Panc1 (cell line): ENCODE measurements around the gene C1S. TPM values are rescaled to one million over a fixed set of nuclear protein-coding genes. Genes with fewer than 3 reads are reported as not detected.

ENCODE experiments used
- ATAC-seq: fragments of 200-7000 bp; cut with Tn5 transposase; 2 replicates; pipeline ENCODE4 v1.9.1; 2020; ENCODE audit warnings: mild to moderate bottlenecking, moderate library complexity
- BruUV-seq: library from RNA; stranded (reverse); fragments of 400-500 nt; replicated peaks from 2 replicates; lab custom pipeline; 2021; lab: Mats Ljungman, UMichigan
- CTCF ChIA-PET: fragments of 300-600 bp; sonication (Branson Sonifier 250); formaldehyde crosslinking; loops from one replicate; lab custom pipeline; 2022; ENCODE audit warnings: antibody characterized with exemption; lab: Charles Lee
- POLR2A ChIA-PET: fragments of 300-600 bp; sonication (Branson Sonifier 250); formaldehyde crosslinking; loops from one replicate; lab custom pipeline; 2022; ENCODE audit warnings: antibody characterized with exemption; lab: Charles Lee
- DNase-seq: peaks from one replicate; pipeline ENCODE4 v3.0.0-alpha.2; 2010; ENCODE audit warnings: low read depth, low spot score
- H3K27ac ChIP-seq: 2 replicates; pipeline ENCODE4 v1.5.1; 2011; ENCODE audit warnings: mild to moderate bottlenecking, low read length, inconsistent platforms
- H3K27me3 ChIP-seq: fragments of 200-500 bp; sonication (Bioruptor generic); 2 replicates; pipeline ENCODE4 v1.6.0; 2014; ENCODE audit warnings: low read length, inconsistent platforms; ENCODE audit not compliant: control insufficient read depth, insufficient read depth
- H3K36me3 ChIP-seq: fragments of 200-500 bp; sonication (Bioruptor generic); 2 replicates; pipeline ENCODE4 v1.5.1; 2014; ENCODE audit warnings: inconsistent platforms, mild to moderate bottlenecking, low read length, moderate library complexity; ENCODE audit not compliant: control insufficient read depth, insufficient read depth
- H3K4me1 ChIP-seq: 2 replicates; pipeline ENCODE4 v1.5.1; 2011; ENCODE audit warnings: inconsistent platforms, mild to moderate bottlenecking, low read length, moderate library complexity; ENCODE audit not compliant: control insufficient read depth, insufficient read depth
- H3K4me3 ChIP-seq, 2 experiments: 2 replicates each; pipeline ENCODE4 v1.5.1; 2011 to 2012; ENCODE audit warnings: low read depth in 2 of 2, low read length in 2 of 2, mild to moderate bottlenecking in 2 of 2, inconsistent platforms in 1 of 2, moderate library complexity in 1 of 2
- H3K9me3 ChIP-seq: fragments of 200-500 bp; sonication (Bioruptor generic); 2 replicates; pipeline ENCODE4 v1.5.1; 2014; ENCODE audit warnings: low read depth, mild to moderate bottlenecking, inconsistent platforms, low read length, moderate library complexity; ENCODE audit not compliant: control insufficient read depth, insufficient read depth
- CTCF ChIP-seq: fragments of 450-650 bp; IDR thresholded peaks from 2 replicates; pipeline ENCODE4 v1.5.1; 2017; ENCODE audit warnings: mild to moderate bottlenecking
- POLR2AphosphoS5 ChIP-seq: IDR thresholded peaks from 2 replicates; pipeline ENCODE4 v1.6.1; 2012; ENCODE audit warnings: mild to moderate bottlenecking, low read depth, low read length, moderate library complexity
- SIN3A ChIP-seq: IDR thresholded peaks from 2 replicates; pipeline ENCODE4 v1.6.1; 2012; ENCODE audit warnings: low read depth, mild to moderate bottlenecking, low read length, moderate library complexity, borderline replicate concordance; ENCODE audit not compliant: insufficient read depth
- TCF7L2 ChIP-seq: IDR thresholded peaks from 2 replicates; pipeline ENCODE4 v1.6.1; 2011; ENCODE audit warnings: mild to moderate bottlenecking, low read depth, low read length, inconsistent platforms
- in situ Hi-C: cut with HindIII; loops from 2 replicates; pipeline ENCODE4 v1.10.0; 2016; ENCODE audit warnings: low sequenced_read_pairs, low pct_unique_long_range_greater_than_20kb
- intact Hi-C: fragments of 100-400 bp; cut with micrococcal nuclease; formaldehyde crosslinking; loops from one replicate; pipeline ENCODE4 v1.10.0; 2022; ENCODE audit not compliant: unreplicated experiment
- total RNA-seq: library from RNA; stranded (reverse); gene quantifications from one replicate; pipeline ENCODE4 v1.2.1, GENCODE V29; 2021; ENCODE audit not compliant: unreplicated experiment
- TF ChIP-seq, protein P1 (sequence below), 2 experiments: IDR thresholded peaks; 2 replicates each; pipeline ENCODE4 v1.6.1; 2011 to 2012; ENCODE audit warnings: low read depth in 2 of 2, control low read depth in 1 of 2, low read length in 1 of 2, mild to moderate bottlenecking in 1 of 2, moderate library complexity in 1 of 2; ENCODE audit not compliant: insufficient read depth in 1 of 2

C1S gene
- total RNA-seq, 1 experiment from 2014 or later = 1.8 TPM

- BruUV-seq = no TSS peak
- no peaks in the 10 kb centered on the region for H3K36me3 ChIP-seq
- intact Hi-C loops (no loop called here), in situ Hi-C loops (no loop called here)
- ChIA-PET CTCF (no interaction called here), POLR2A (interaction anchor here (0.6 kb wide), 1 partner anchor 959 kb away, joined by 9 read pairs; no protein-coding TSS in a partner anchor)
- DNase-seq (no peak), ATAC-seq (no peak)
- no peaks in the 10 kb centered on the region for H3K27me3 ChIP-seq
- TF ChIP-seq POLR2AphosphoS5 (no peak), SIN3A (no peak), CTCF (no peak), TCF7L2 (no peak)
- TF ChIP-seq, protein P1, sequence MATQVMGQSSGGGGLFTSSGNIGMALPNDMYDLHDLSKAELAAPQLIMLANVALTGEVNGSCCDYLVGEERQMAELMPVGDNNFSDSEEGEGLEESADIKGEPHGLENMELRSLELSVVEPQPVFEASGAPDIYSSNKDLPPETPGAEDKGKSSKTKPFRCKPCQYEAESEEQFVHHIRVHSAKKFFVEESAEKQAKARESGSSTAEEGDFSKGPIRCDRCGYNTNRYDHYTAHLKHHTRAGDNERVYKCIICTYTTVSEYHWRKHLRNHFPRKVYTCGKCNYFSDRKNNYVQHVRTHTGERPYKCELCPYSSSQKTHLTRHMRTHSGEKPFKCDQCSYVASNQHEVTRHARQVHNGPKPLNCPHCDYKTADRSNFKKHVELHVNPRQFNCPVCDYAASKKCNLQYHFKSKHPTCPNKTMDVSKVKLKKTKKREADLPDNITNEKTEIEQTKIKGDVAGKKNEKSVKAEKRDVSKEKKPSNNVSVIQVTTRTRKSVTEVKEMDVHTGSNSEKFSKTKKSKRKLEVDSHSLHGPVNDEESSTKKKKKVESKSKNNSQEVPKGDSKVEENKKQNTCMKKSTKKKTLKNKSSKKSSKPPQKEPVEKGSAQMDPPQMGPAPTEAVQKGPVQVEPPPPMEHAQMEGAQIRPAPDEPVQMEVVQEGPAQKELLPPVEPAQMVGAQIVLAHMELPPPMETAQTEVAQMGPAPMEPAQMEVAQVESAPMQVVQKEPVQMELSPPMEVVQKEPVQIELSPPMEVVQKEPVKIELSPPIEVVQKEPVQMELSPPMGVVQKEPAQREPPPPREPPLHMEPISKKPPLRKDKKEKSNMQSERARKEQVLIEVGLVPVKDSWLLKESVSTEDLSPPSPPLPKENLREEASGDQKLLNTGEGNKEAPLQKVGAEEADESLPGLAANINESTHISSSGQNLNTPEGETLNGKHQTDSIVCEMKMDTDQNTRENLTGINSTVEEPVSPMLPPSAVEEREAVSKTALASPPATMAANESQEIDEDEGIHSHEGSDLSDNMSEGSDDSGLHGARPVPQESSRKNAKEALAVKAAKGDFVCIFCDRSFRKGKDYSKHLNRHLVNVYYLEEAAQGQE (IDR thresholded peaks at IDR 0.05; ENCODE audit: insufficient read depth in 1 of 2, low read depth in 2 of 2, low read length in 1 of 2) = no peak
- H3K4me3 ChIP-seq = no peak overlapping the region
- no peak overlapping the region for H3K27ac ChIP-seq
- no peaks in the 10 kb centered on the region for H3K4me1 ChIP-seq
- no peaks in the 10 kb centered on the region for H3K9me3 ChIP-seq
These were observed 7.9 kb downstream of the C1S start for GRCh38 chr12:7068240-7068993.

GRCh38 chr12:7068994-7069346 lies 8.5 kb downstream of the C1S start:
- intact Hi-C loops = no loop called here

More at GRCh38 chr12:7068994-7069346, 8.5 kb downstream of the C1S start:
- no peak overlapping the region for H3K27ac ChIP-seq
- ATAC-seq (no peak), DNase-seq (no peak)
- H3K9me3 ChIP-seq = no peaks in the 10 kb centered on the region
- H3K27me3 ChIP-seq = no peaks in the 10 kb centered on the region
- no TSS peak for BruUV-seq
- no peak overlapping the region for H3K4me3 ChIP-seq
- TF ChIP-seq CTCF = no peak
- TF ChIP-seq, protein P1 (IDR thresholded peaks at IDR 0.05; ENCODE audit: insufficient read depth in 1 of 2, low read depth in 2 of 2, low read length in 1 of 2) = no peak
- TF ChIP-seq SIN3A = no peak
- TF ChIP-seq TCF7L2 = no peak
- no peak for TF ChIP-seq POLR2AphosphoS5
- CTCF ChIA-PET = interaction anchor here (0.5 kb wide), 1 partner anchor 15 kb away, joined by 3 read pairs; no protein-coding TSS in a partner anchor
- POLR2A ChIA-PET = interaction anchor here (0.6 kb wide), 1 partner anchor 958 kb away, joined by 9 read pairs; no protein-coding TSS in a partner anchor
- no peaks in the 10 kb centered on the region for H3K36me3 ChIP-seq
- no peaks in the 10 kb centered on the region for H3K4me1 ChIP-seq
- in situ Hi-C loops = no loop called here
